GM19239 (cell line): ENCODE measurements around the gene LPIN3.

Experiments used
- DNase-seq: peaks from one replicate; pipeline ENCODE4 v3.0.0; 2011; ENCODE audit warnings: low spot score; ENCODE audit not compliant: insufficient read length
- FAIRE-seq: peaks from 2 replicates; lab custom pipeline; 2011; peaks lifted over from hg19 to GRCh38; lab: Jason Lieb, UNC

Gene LPIN3

DNA sequence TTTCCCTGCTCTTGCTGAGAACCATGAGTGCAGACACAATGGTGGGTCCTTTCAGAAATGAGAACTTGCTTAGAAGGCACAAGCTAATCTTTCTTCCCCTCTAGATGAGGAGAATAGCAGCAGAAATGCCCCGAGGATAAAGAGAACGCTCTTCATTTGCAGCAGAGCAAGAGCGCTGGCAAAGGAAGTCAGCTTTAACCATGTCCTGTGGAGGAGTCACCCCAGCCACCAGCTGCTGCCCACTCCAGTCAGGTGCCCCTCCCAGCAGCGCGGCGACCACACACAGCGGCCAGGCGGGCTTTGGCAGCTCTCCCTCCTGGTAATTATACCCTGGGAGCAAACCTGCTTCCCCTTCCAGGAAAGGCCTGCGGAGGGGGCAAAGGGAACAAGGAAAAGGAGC, 68.4 kb downstream of the LPIN3 start:
- DNase-seq, result no peak
- no peak for FAIRE-seq
